ENCODE results near the gene RNASET2.

DNA sequence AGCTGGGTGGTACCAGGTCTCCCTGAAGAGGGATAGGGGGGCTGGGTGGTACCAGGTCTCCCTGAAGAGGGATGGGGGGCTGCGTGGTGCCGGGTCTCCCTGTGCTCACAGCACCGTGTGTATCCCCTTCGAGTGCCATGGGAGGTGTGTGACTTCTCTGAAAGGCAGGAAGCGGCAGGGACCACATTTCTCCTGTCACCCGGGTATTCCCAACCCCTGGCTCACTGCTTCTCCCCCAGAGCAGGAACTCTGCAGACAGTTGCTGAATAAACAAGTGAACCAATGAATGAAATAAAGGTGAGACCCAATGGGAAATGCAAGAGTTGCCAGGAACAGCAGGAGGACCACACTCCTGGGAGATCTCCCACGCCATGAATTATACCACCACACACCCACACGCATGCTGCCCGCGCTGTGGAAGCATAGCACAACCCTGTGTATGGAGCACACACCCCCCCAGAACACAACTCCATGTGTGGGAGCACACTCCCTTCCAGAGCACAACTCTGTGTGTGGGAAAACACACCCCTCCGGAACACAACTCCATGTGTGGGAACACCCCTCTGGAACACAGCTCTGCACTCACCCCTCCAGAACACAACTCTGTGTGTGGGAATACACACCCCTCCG lies 50.7 kb downstream of the RNASET2 start:
- TF ChIP-seq EZH2 (IDR thresholded peaks at IDR 0.05; ENCODE audit: low read length) (no peak), CTCF (optimal IDR thresholded peaks at IDR 0.05 in 1 of 3, IDR thresholded peaks at IDR 0.05 in 1 of 3, conservative IDR thresholded peaks at IDR 0.05 in 1 of 3; ENCODE audit: extremely low read depth in 1 of 3, insufficient read depth in 2 of 3, low read length in 3 of 3) (no peak)

Data from keratinocyte (primary cell).